Right lobe of liver (tissue), 4 donors: ENCODE data around the gene TOR1AIP2.

Experiments
- POLR2A ChIP-seq: fragments of 450-650 bp; IDR thresholded peaks from one replicate; pipeline ENCODE4 v1.6.1; 2017; ENCODE audit warnings: antibody characterized with exemption, mild to moderate bottlenecking
- TF ChIP-seq, protein P1 (sequence below), 4 donors: fragments of 200-600 bp in 3 of 4; fragments of 450-650 bp in 1 of 4; IDR thresholded peaks; one replicate each; pipeline versions ENCODE4 v1.5.1 to v1.8.0; 2016 to 2022; ENCODE audit warnings: antibody characterized with exemption in 4 of 4, mild to moderate bottlenecking in 2 of 4
- donor health status: DM: no; HTN: no; CAD: no.
- donor health status: DM: no; HTN: no; CAD: no.
- donor health status: DM: no; HTN: yes; CAD: no.

DNA sequence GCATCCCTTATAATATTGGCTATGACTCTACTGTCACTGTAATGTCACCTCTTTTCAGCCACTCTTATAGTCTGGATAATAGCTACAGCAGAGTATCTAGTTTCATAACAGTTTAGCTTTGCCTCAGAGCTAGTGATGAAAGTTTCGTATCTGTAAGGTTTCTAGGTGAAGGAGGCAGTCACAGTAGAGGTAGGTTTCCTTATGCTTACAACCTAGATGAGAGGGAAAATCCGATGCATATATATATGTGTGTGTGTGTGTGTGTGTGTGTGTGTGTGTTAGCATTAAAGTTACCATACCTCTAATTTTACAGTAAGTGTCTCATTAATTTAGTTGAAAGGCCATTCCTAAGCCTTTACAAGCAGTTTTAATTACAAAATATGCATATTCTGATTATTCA is 2.2 kb upstream of the TOR1AIP2 start:
- TF ChIP-seq, protein P1, sequence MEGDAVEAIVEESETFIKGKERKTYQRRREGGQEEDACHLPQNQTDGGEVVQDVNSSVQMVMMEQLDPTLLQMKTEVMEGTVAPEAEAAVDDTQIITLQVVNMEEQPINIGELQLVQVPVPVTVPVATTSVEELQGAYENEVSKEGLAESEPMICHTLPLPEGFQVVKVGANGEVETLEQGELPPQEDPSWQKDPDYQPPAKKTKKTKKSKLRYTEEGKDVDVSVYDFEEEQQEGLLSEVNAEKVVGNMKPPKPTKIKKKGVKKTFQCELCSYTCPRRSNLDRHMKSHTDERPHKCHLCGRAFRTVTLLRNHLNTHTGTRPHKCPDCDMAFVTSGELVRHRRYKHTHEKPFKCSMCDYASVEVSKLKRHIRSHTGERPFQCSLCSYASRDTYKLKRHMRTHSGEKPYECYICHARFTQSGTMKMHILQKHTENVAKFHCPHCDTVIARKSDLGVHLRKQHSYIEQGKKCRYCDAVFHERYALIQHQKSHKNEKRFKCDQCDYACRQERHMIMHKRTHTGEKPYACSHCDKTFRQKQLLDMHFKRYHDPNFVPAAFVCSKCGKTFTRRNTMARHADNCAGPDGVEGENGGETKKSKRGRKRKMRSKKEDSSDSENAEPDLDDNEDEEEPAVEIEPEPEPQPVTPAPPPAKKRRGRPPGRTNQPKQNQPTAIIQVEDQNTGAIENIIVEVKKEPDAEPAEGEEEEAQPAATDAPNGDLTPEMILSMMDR (IDR thresholded peaks at IDR 0.05), result no peak
- no peak for TF ChIP-seq POLR2A
